ENCODE data around the gene FAM13A. TPM values are rescaled to one million over a fixed set of nuclear protein-coding genes. Genes with fewer than 3 reads are reported as not detected.

FAM13A gene
- total RNA-seq, 1 donor from 2014 or later = 39.1 TPM

DNA sequence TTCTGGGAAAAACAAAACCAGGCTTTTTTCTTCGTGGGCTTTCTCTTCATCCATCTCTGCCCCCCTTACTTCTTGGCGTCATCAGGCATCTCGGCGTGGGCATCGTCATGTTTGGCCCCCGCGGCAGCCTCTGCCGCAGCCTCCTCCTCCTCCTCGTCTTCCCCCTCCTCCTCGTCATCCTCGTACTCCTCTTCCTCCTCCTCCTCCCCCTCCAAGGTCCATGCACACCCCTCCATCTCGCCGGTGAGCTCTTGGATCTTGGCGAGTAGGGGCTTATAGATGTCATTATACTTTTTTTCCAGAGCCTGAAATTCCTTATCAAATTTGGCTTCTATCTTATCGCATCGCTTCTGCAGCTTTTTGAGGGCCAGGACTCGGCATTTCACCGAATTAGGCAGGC lies 359.8 kb downstream of the FAM13A start:
- no peak for TF ChIP-seq CTCF (IDR thresholded peaks at IDR 0.05)
- H3K4me3 ChIP-seq = peak overlapping the region; percentile 62
- H3K4me1 ChIP-seq = no peaks in the 10 kb centered on the region
- no peaks in the 10 kb centered on the region for H3K9me3 ChIP-seq
- no peak for DNase-seq
- intact Hi-C loops (cut with DNase I) = no loop called here
- peak; percentile 52 to 54 for ATAC-seq
- peak overlapping the region; percentile 47 for H3K27ac ChIP-seq
- peaks cover 18% of the 10 kb centered on the region for H3K36me3 ChIP-seq
- H3K27me3 ChIP-seq (ENCODE audit: low read depth) = no peaks in the 10 kb centered on the region

DNA sequence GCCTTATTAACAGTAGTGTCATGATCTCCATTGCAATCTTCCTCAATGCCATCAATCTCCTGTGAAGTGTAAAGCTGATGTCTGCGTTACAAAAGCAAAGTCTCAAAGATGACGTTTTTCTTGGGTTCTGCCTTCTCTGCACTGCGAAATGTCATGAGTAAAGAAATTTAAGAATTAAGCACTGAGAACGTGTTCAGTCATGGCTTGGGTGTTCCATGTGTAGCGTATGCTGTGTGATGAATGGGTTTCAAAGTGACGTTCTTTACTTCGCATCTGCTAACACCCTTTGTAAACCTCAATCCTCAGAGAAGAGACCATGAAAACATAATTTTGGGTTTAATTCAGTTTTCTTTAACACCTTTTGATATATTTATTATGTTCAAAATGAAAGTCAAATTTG lies 360.4 kb downstream of the FAM13A start:
- no peaks in the 10 kb centered on the region for H3K4me1 ChIP-seq
- H3K27me3 ChIP-seq (ENCODE audit: low read depth) = no peaks in the 10 kb centered on the region
- ATAC-seq = no peak
- H3K4me3 ChIP-seq = peak overlapping the region; percentile 62
- H3K9me3 ChIP-seq = no peaks in the 10 kb centered on the region
- no peak for DNase-seq
- intact Hi-C loops (cut with DNase I) = no loop called here
- no peak for TF ChIP-seq CTCF (IDR thresholded peaks at IDR 0.05)
- no peak overlapping the region for H3K27ac ChIP-seq
- peaks cover 23% of the 10 kb centered on the region for H3K36me3 ChIP-seq

- intact Hi-C loops (cut with DNase I) = no loop called here
- Histone ChIP-seq H3K4me3 (no peak overlapping the region), H3K36me3 (peaks cover 47% of the 10 kb centered on the region), H3K27me3 (ENCODE audit: low read depth) (no peaks in the 10 kb centered on the region), H3K27ac (no peak overlapping the region), H3K4me1 (no peaks in the 10 kb centered on the region), H3K9me3 (no peaks in the 10 kb centered on the region)
- TF ChIP-seq CTCF (IDR thresholded peaks at IDR 0.05) = no peak
- DNase-seq (no peak), ATAC-seq (no peak)
These were observed 363.2 kb downstream of the FAM13A start for GRCh38 chr4:88693792-88694191.

DNA sequence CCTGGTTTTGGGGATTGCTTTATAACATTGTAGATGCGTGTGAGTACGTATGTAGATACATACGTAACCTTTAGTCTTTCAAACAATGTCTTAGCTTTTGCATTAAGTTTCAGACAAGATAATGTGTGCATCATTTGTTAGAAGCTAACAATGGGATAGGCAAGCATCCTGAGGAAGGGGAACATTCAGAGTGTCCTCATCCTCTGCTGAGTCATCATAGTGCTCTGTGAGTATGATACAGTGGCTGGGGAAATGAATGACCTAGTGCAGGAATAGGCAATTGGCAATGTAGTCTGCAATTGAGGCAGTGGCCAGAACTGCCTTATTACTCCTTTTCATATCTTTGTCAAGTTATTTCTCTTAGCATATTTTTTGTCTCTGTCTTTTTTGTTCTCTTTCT lies 366.6 kb downstream of the FAM13A start:
- peaks cover 70% of the 10 kb centered on the region for H3K36me3 ChIP-seq
- no peak overlapping the region for H3K4me3 ChIP-seq
- TF ChIP-seq CTCF (IDR thresholded peaks at IDR 0.05) = no peak
- intact Hi-C loops (cut with DNase I) = no loop called here
- DNase-seq (no peak), ATAC-seq (no peak)
- H3K4me1 ChIP-seq = no peaks in the 10 kb centered on the region
- no peaks in the 10 kb centered on the region for H3K27me3 ChIP-seq (ENCODE audit: low read depth)
- H3K27ac ChIP-seq = no peak overlapping the region
- H3K9me3 ChIP-seq = no peaks in the 10 kb centered on the region

- Histone ChIP-seq H3K4me1 (no peaks in the 10 kb centered on the region), H3K27ac (no peak overlapping the region), H3K27me3 (ENCODE audit: low read depth) (no peaks in the 10 kb centered on the region), H3K4me3 (no peak overlapping the region), H3K36me3 (peaks cover 80% of the 10 kb centered on the region), H3K9me3 (no peaks in the 10 kb centered on the region)
- intact Hi-C loops (cut with DNase I) = no loop called here
- no peak for TF ChIP-seq CTCF (IDR thresholded peaks at IDR 0.05)
- DNase-seq (no peak), ATAC-seq (no peak)
These were observed 375.8 kb downstream of the FAM13A start for GRCh38 chr4:88681209-88681608.

Other genes starting within 250 kb of the FAM13A start
- 6.8 TPM for gene TIGD2, start 54.3 kb upstream of the FAM13A start, total RNA-seq

Measured in lower lobe of right lung (tissue), 2 donors.